ENCODE results near the gene PREX1. TPM values are rescaled to one million over a fixed set of nuclear protein-coding genes. Genes with fewer than 3 reads are reported as not detected.

The PREX1 gene
- total RNA-seq, 1 donor from 2014 or later, result 248 TPM

- no peak for DNase-seq (ENCODE audit: low spot score)
- Mint-ChIP-seq H3K27me3 (ENCODE audit: unreplicated experiment) (peaks cover 12% of the 10 kb centered on the region), H3K4me1 (ENCODE audit: unreplicated experiment) (peaks cover 45% of the 10 kb centered on the region), H3K4me3 (ENCODE audit: unreplicated experiment) (peak overlapping the region; percentile 100), H3K9me3 (ENCODE audit: unreplicated experiment) (no peaks in the 10 kb centered on the region), H3K27ac (ENCODE audit: unreplicated experiment) (peak overlapping the region; percentile 48), H3K36me3 (ENCODE audit: low read depth, unreplicated experiment) (peaks cover 20% of the 10 kb centered on the region)
- TF ChIP-seq CTCF (IDR thresholded peaks at IDR 0.05; ENCODE audit: unreplicated experiment), result no peak
Measured at GRCh38 chr20:48825566-48825920, 2.3 kb downstream of the PREX1 start.

GRCh38 chr20:48824830-48825565, 2.8 kb downstream of the PREX1 start:
- no peaks in the 10 kb centered on the region for H3K9me3 Mint-ChIP-seq (ENCODE audit: unreplicated experiment)
- H3K27me3 Mint-ChIP-seq (ENCODE audit: unreplicated experiment), result peaks cover 12% of the 10 kb centered on the region
- peaks cover 24% of the 10 kb centered on the region for H3K36me3 Mint-ChIP-seq (ENCODE audit: low read depth, unreplicated experiment)
- no peak for DNase-seq (ENCODE audit: low spot score)
- H3K4me1 Mint-ChIP-seq (ENCODE audit: unreplicated experiment), result peaks cover 47% of the 10 kb centered on the region
- peak overlapping the region; percentile 100 for H3K4me3 Mint-ChIP-seq (ENCODE audit: unreplicated experiment)
- H3K27ac Mint-ChIP-seq (ENCODE audit: unreplicated experiment), result peak overlapping the region; percentile 48
- no peak for TF ChIP-seq CTCF (IDR thresholded peaks at IDR 0.05; ENCODE audit: unreplicated experiment)

GRCh38 chr20:48823960-48824498, 3.8 kb downstream of the PREX1 start:
- no peak for DNase-seq (ENCODE audit: low spot score)
- Mint-ChIP-seq H3K36me3 (ENCODE audit: low read depth, unreplicated experiment) (peaks cover 30% of the 10 kb centered on the region), H3K9me3 (ENCODE audit: unreplicated experiment) (no peaks in the 10 kb centered on the region), H3K27ac (ENCODE audit: unreplicated experiment) (no peak overlapping the region), H3K27me3 (ENCODE audit: unreplicated experiment) (peaks cover 11% of the 10 kb centered on the region), H3K4me3 (ENCODE audit: unreplicated experiment) (peak overlapping the region; percentile 100), H3K4me1 (ENCODE audit: unreplicated experiment) (peaks cover 55% of the 10 kb centered on the region)
- TF ChIP-seq CTCF (IDR thresholded peaks at IDR 0.05; ENCODE audit: unreplicated experiment), result no peak

- no peak for TF ChIP-seq CTCF (IDR thresholded peaks at IDR 0.05; ENCODE audit: unreplicated experiment)
- Mint-ChIP-seq H3K27me3 (ENCODE audit: unreplicated experiment) (peaks cover 5% of the 10 kb centered on the region), H3K4me1 (ENCODE audit: unreplicated experiment) (peaks cover 55% of the 10 kb centered on the region), H3K27ac (ENCODE audit: unreplicated experiment) (no peak overlapping the region), H3K9me3 (ENCODE audit: unreplicated experiment) (no peaks in the 10 kb centered on the region), H3K36me3 (ENCODE audit: low read depth, unreplicated experiment) (peaks cover 32% of the 10 kb centered on the region), H3K4me3 (ENCODE audit: unreplicated experiment) (peak overlapping the region; percentile 75)
- DNase-seq (ENCODE audit: low spot score), result no peak
Measured at GRCh38 chr20:48823476-48823875, 4.3 kb downstream of the PREX1 start.

- H3K4me1 Mint-ChIP-seq (ENCODE audit: unreplicated experiment), result peaks cover 60% of the 10 kb centered on the region
- H3K36me3 Mint-ChIP-seq (ENCODE audit: low read depth, unreplicated experiment), result peaks cover 37% of the 10 kb centered on the region
- H3K27me3 Mint-ChIP-seq (ENCODE audit: unreplicated experiment), result peaks cover 5% of the 10 kb centered on the region
- TF ChIP-seq CTCF (IDR thresholded peaks at IDR 0.05; ENCODE audit: unreplicated experiment), result no peak
- H3K9me3 Mint-ChIP-seq (ENCODE audit: unreplicated experiment), result no peaks in the 10 kb centered on the region
- peak overlapping the region; percentile 80 for H3K4me3 Mint-ChIP-seq (ENCODE audit: unreplicated experiment)
- no peak overlapping the region for H3K27ac Mint-ChIP-seq (ENCODE audit: unreplicated experiment)
- DNase-seq (ENCODE audit: low spot score), result no peak
Measured at GRCh38 chr20:48822879-48823385, 4.9 kb downstream of the PREX1 start.
